ENCODE results near the gene SRGAP3.

SRGAP3 gene

GRCh38 chr3:8985876-8986275 lies 263.6 kb downstream of the SRGAP3 start:
- DNase-seq (ENCODE audit: low read depth) = no peak

GRCh38 chr3:8985411-8985831 lies 264.0 kb downstream of the SRGAP3 start:
- no peak for DNase-seq (ENCODE audit: low read depth)

GRCh38 chr3:8984526-8984925 lies 264.9 kb downstream of the SRGAP3 start:
- no peak for DNase-seq (ENCODE audit: low read depth)

GRCh38 chr3:8984081-8984480 lies 265.4 kb downstream of the SRGAP3 start:
- DNase-seq (ENCODE audit: low read depth) = no peak

- DNase-seq (ENCODE audit: low read depth) = no peak
Observed at GRCh38 chr3:8983591-8983990, 265.9 kb downstream of the SRGAP3 start.

DNA sequence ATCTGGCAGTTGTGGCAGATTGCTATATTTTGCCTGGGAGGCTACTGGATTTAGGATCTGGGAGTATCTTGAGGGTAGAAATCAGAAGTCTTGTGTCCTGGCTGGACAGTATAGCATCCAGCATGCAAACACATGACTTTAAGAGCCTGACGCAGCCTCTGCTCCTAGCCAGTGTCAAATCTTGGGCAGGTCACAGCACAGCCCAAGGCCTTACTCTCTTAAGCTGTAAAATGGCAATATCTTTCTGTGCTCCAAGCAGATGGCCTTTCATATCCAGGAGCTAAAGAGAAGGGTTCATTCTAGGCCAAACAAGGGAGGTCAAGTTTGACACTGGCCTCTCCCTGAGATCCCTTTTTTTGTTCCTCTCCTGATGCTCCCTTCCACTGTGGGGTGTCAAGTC lies 266.4 kb downstream of the SRGAP3 start:
- no peak for DNase-seq (ENCODE audit: low read depth)

DNA sequence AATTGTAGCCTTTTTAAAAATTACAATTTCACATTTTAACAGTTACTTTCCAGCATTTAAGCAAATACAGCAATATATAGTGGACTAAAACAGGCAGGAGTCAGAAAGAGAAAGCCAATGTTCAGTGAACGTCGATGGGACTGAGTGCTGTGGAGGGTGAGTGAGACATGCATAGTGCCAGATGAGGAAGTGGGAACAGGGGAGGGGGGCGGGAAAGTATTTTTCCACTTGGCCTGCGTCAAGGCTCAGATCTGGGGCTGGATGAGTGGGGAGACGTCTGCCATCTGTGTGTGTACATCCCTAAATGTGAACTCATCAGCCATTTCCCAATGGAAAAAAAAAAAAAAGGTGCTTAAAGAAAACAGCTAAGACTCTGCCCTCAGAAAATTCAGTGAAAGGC lies 266.9 kb downstream of the SRGAP3 start:
- no peak for DNase-seq (ENCODE audit: low read depth)

GRCh38 chr3:8981700-8982099 lies 267.7 kb downstream of the SRGAP3 start:
- DNase-seq (ENCODE audit: low read depth) = no peak

GRCh38 chr3:8981296-8981695 lies 268.1 kb downstream of the SRGAP3 start:
- DNase-seq (ENCODE audit: low read depth) = no peak

DNA sequence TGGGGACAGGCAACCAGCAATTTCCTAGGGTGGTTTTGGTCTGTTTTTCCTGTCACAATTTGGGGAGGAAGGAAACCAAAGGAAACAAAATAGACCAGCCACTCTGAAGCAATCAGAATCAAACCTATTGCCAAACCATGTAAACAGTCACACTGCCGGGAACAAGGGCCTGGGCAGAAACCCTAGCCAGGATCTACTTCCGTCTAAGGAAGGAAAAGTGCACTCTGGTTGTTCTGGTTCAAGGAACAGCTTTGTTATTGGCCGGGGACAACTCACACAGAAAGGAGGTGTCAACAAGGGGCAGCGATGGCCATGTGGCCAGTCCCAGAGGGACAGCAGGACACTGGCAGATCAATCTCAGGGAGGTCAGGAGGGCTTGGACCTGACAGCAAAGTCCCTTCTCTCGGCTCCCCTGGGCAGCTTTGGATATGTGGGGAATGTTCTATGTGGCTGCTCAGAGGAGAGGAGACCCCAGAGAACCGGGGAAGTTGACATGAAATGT lies 268.6 kb downstream of the SRGAP3 start:
- DNase-seq (ENCODE audit: low read depth) = no peak

GRCh38 chr3:8979262-8979661 lies 270.2 kb downstream of the SRGAP3 start:
- DNase-seq (ENCODE audit: low read depth) = no peak

DNA sequence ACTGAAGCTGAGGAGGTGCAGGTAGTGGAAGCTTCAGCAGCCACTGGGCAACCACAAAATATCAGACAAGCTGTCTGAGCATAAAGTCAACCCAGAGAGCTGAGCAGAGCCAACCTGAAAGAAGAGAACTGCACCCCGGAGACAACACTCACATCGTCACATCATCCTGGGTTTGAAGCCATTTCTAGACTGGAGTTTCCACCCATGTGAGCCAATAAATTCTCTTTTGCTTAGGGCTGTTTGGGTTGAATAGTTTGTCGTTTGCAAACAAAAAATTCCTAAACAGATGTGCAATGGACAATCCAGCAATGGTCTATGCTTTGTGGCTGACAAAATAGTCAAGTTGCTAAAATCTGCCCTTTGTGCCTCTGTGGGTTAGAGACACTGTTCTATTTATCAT lies 270.9 kb downstream of the SRGAP3 start:
- no peak for DNase-seq (ENCODE audit: low read depth)

- no peak for DNase-seq (ENCODE audit: low read depth)
Observed at GRCh38 chr3:8976540-8977182, 272.8 kb downstream of the SRGAP3 start.

- DNase-seq (ENCODE audit: low read depth) = no peak
Observed at GRCh38 chr3:8975081-8976020, 274.1 kb downstream of the SRGAP3 start.

GRCh38 chr3:8974458-8974857 lies 275.0 kb downstream of the SRGAP3 start:
- no peak for DNase-seq (ENCODE audit: low read depth)

DNA sequence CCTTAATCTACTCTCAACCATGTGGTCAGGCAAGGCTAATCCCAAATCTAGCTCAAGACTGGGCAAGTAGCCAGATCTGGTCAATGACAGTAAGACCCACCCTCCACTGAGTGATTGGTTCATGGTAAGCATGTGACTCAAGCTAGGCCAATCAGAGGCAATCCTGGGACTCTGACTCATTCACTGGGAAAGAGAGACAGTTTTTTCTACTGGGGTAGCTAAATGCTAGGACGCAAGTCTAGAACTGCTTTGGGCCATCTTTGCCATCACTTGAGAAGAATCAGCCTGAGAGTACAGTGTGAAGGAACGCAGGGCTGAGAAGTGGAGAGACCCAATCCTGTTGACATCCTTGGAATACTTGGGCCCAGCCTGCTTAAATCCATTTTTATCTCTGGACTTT lies 276.8 kb downstream of the SRGAP3 start:
- no peak for DNase-seq (ENCODE audit: low read depth)

DNA sequence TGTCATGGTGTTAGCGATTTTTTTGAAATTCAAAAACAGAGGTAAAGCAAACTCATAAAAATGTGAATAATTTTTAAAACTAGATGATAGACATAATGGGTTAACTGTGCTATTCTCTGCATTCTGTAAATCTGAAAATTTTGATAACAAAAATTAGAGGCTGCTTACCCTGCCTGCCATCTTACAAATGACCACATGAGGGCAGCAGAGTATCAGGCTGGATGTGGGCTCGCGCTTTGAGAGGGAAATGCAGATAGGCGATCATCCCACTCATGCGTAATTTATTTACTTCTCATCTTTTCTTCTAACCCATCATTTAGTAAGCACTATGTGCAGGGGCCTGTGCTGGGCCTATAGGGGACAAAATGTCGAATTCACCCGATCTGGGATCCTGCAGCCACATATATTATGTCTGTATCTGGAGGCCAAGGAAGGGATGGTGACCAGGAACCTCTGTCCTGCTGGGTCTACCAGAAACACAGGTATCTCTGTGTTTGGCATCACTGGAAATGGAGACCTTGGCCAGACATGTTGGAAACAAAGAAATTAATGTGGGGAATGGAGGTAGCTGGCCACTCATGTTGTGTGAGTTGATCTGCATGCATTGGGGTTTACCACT lies 278.4 kb downstream of the SRGAP3 start:
- peak; percentile 61 for DNase-seq (ENCODE audit: low read depth)

GRCh38 chr3:8969241-8969640 lies 280.2 kb downstream of the SRGAP3 start:
- no peak for DNase-seq (ENCODE audit: low read depth)

DNA sequence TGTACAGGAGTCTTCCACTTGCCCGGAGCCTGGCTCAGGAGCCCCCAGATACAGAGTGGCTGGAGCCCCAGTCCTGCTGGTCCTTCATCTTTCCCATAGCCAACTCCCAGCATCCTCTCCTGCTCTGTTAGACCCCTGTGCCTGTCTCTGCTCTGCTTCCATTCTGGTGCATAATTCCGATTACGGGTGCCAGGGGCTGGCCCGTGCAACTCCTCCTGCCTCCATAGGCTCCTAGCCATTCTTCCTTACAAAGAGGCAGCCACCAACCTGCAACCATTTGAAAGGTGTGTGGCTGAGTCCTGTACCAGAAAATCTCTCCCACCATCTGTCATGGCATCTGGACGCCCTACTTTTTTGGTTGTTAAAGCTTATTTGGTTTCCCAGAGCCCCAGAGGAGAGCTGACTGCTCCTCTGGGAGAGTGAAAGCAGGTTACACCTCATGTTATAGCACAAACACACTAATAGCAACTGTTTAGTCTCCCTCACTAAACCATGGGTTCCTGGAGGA lies 281.0 kb downstream of the SRGAP3 start:
- no peak for DNase-seq (ENCODE audit: low read depth)

GRCh38 chr3:8967553-8967952 lies 281.9 kb downstream of the SRGAP3 start:
- no peak for DNase-seq (ENCODE audit: low read depth)

- DNase-seq (ENCODE audit: low read depth) = no peak
Observed at GRCh38 chr3:8966820-8967348, 282.6 kb downstream of the SRGAP3 start.

- no peak for DNase-seq (ENCODE audit: low read depth)
Observed at GRCh38 chr3:8966150-8966819, 283.2 kb downstream of the SRGAP3 start.
